SU-DHL-6 (cell line): ENCODE measurements around the gene KCNH4.

Experiments
- CTCF ChIP-seq: fragments of 200-600 bp; sonication (generic); IDR thresholded peaks from one replicate; pipeline ENCODE4 v1.5.1; 2017; ENCODE audit warnings: antibody characterized with exemption, mild to moderate bottlenecking, low read length, moderate library complexity; ENCODE audit not compliant: insufficient read depth, poor library complexity, severe bottlenecking
- EZH2phosphoT487 ChIP-seq: fragments of 200-600 bp; sonication (generic), shearing (Covaris generic); conservative IDR thresholded peaks from 2 replicates; pipeline ENCODE4 v1.6.1; 2018; ENCODE audit warnings: mild to moderate bottlenecking, antibody characterized with exemption, low read length, moderate library complexity, mixed read lengths

- no peak for TF ChIP-seq CTCF
- TF ChIP-seq EZH2phosphoT487, result no peak
These were observed 48.0 kb downstream of the KCNH4 start for GRCh38 chr17:42132941-42133340.
